Neural progenitor cell (in vitro differentiated cells): ENCODE results near the gene EPHB1. TPM values are rescaled to one million over a fixed set of nuclear protein-coding genes. Genes with fewer than 3 reads are reported as not detected.
"Not testable (repeated sequence)": the region's sequence is repeated elsewhere in the genome, so short reads cannot be mapped to it uniquely, and the experiment has no call there.

ENCODE experiments used
- DNase-seq: peaks from one replicate; pipeline ENCODE4 v3.0.0-alpha.2; 2016; ENCODE audit warnings: low spot score
- H2AFZ ChIP-seq: fragments of 200-600 bp; sonication (generic); replicated peaks from 2 replicates; pipeline ENCODE4 v1.6.1; 2016; ENCODE audit warnings: antibody characterized with exemption
- H3F3A ChIP-seq: fragments of 200-600 bp; sonication (generic); 2 replicates; pipeline ENCODE4 v1.6.1; 2016; ENCODE audit warnings: antibody characterized with exemption, low read depth
- H3K27ac ChIP-seq: fragments of 200-600 bp; sonication (generic); 2 replicates; pipeline ENCODE4 v1.5.1; 2016; ENCODE audit warnings: mild to moderate bottlenecking
- H3K27me3 ChIP-seq: fragments of 200-600 bp; sonication (generic); 2 replicates; pipeline ENCODE4 v1.6.1; 2016; ENCODE audit warnings: mild to moderate bottlenecking, moderate library complexity
- H3K36me3 ChIP-seq: fragments of 200-600 bp; sonication (generic); 2 replicates; pipeline ENCODE4 v1.5.1; 2016
- H3K4me1 ChIP-seq: fragments of 200-600 bp; sonication (generic); 2 replicates; pipeline ENCODE4 v1.6.1; 2016; ENCODE audit warnings: mixed run types
- H3K4me2 ChIP-seq: fragments of 200-600 bp; sonication (generic); 2 replicates; pipeline ENCODE4 v1.6.1; 2016
- H3K4me3 ChIP-seq: fragments of 200-600 bp; sonication (generic); 2 replicates; pipeline ENCODE4 v1.5.1; 2016
- H3K79me2 ChIP-seq: fragments of 200-600 bp; sonication (generic); 2 replicates; pipeline ENCODE4 v1.6.1; 2016; ENCODE audit warnings: low read depth
- H3K9ac ChIP-seq: fragments of 200-600 bp; sonication (generic); 2 replicates; pipeline ENCODE4 v1.6.1; 2016
- H3K9me3 ChIP-seq: fragments of 200-600 bp; sonication (generic); 2 replicates; pipeline ENCODE4 v1.5.1; 2016; ENCODE audit warnings: low read depth
- H4K20me1 ChIP-seq: fragments of 200-600 bp; sonication (generic); 2 replicates; pipeline ENCODE4 v1.6.1; 2016; ENCODE audit warnings: low read depth
- H3K27ac Mint-ChIP-seq: 3 replicates; pipeline ENCODE4 v1.8.0; 2021; ENCODE audit warnings: mixed read lengths
- H3K27me3 Mint-ChIP-seq: 2 replicates; pipeline ENCODE4 v1.8.0; 2022; ENCODE audit warnings: low read depth, mild to moderate bottlenecking, inconsistent platforms, moderate library complexity, mixed read lengths; ENCODE audit not compliant: insufficient read depth
- H3K36me3 Mint-ChIP-seq: 3 replicates; pipeline ENCODE4 v1.8.0; 2021; ENCODE audit warnings: mixed read lengths
- H3K4me1 Mint-ChIP-seq: 3 replicates; pipeline ENCODE4 v1.8.0; 2021; ENCODE audit warnings: mixed read lengths
- H3K4me3 Mint-ChIP-seq: 3 replicates; pipeline ENCODE4 v1.8.0; 2021; ENCODE audit warnings: mild to moderate bottlenecking, moderate library complexity, mixed read lengths
- H3K9me3 Mint-ChIP-seq: 3 replicates; pipeline ENCODE4 v1.8.0; 2020; ENCODE audit warnings: mixed read lengths
- EZH2 ChIP-seq: fragments of 200-600 bp; sonication (generic); IDR thresholded peaks from 2 replicates; pipeline ENCODE4 v1.6.1; 2017; ENCODE audit warnings: antibody characterized with exemption, mild to moderate bottlenecking, moderate library complexity
- EZH2phosphoT487 ChIP-seq: fragments of 200-600 bp; sonication (generic); IDR thresholded peaks from 2 replicates; pipeline ENCODE4 v1.6.1; 2017; ENCODE audit warnings: antibody characterized with exemption
- total RNA-seq: library from RNA; depleted of rRNA; stranded (reverse); fragments of >200 nt; gene quantifications from 2 replicates; pipeline ENCODE4 v1.2.3, GENCODE V29; 2015; ENCODE audit warnings: low replicate concordance
- TF ChIP-seq, protein P1 (sequence below): fragments of 200-600 bp; sonication (generic); IDR thresholded peaks from 2 replicates; pipeline ENCODE4 v1.5.1; 2017; ENCODE audit warnings: antibody characterized with exemption, mild to moderate bottlenecking

The EPHB1 gene
- total RNA-seq, 1 donor from 2014 or later, result 9.1 TPM

DNA sequence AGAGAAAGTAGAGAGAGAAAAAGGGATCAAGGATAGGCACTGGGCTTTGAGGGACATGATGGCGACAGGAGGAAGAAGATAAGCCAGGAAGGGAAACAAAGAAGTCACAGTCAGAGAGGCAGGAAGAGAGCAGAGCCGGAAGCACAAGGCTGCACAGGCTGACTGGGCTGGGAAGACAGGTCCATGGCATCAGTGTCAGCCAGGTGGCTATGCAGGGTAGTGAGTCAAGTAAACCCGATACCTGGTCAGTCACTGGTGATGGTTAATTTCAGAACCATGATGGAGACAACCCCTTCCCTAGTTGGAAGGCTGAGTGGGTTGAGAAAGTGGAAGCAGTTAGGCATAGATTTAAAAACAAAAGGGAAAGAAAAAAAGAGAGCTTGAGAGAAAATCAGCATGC lies 203.8 kb downstream of the EPHB1 start:
- H3K4me1 ChIP-seq, result no peaks in the 10 kb centered on the region
- Mint-ChIP-seq H3K4me1 (no peaks in the 10 kb centered on the region), H3K27me3 (no peaks in the 10 kb centered on the region)

DNA sequence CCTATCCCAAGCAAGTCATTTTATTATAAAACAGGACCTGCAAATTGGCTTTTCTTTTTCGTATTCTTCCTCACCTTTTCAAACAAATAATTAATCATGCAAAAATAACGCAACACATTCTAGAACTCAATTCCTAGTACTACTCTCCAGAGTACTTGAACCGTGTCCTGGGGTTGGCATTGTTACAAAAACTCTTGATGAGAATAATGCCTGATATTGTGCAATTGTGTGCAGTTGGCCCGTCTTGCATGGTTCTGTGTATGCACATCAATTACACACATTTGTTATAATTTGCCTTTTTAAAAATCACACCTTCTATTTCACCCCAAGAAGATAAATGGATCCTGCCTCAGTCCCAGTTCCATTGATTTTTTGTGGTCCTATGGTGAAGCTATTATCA lies 205.4 kb downstream of the EPHB1 start:
- H3K4me1 ChIP-seq, result no peaks in the 10 kb centered on the region
- Mint-ChIP-seq H3K9me3 (peaks cover 1% of the 10 kb centered on the region), H3K36me3 (peaks cover 2% of the 10 kb centered on the region), H3K4me3 (no peak overlapping the region), H3K4me1 (no peaks in the 10 kb centered on the region), H3K27me3 (no peaks in the 10 kb centered on the region), H3K27ac (no peak overlapping the region)
- no peak overlapping the region for H3K4me3 ChIP-seq
- no peaks in the 10 kb centered on the region for H4K20me1 ChIP-seq
- no peak overlapping the region for H2AFZ ChIP-seq
- no peak overlapping the region for H3K9ac ChIP-seq
- no peaks in the 10 kb centered on the region for H3K9me3 ChIP-seq
- no peaks in the 10 kb centered on the region for H3F3A ChIP-seq
- no peak overlapping the region for H3K4me2 ChIP-seq
- DNase-seq, result no peak
- no peaks in the 10 kb centered on the region for H3K36me3 ChIP-seq
- no peaks in the 10 kb centered on the region for H3K27me3 ChIP-seq
- no peak overlapping the region for H3K27ac ChIP-seq
- no peaks in the 10 kb centered on the region for H3K79me2 ChIP-seq
- TF ChIP-seq EZH2phosphoT487 (no peak), EZH2 (no peak)
- TF ChIP-seq, protein P1, sequence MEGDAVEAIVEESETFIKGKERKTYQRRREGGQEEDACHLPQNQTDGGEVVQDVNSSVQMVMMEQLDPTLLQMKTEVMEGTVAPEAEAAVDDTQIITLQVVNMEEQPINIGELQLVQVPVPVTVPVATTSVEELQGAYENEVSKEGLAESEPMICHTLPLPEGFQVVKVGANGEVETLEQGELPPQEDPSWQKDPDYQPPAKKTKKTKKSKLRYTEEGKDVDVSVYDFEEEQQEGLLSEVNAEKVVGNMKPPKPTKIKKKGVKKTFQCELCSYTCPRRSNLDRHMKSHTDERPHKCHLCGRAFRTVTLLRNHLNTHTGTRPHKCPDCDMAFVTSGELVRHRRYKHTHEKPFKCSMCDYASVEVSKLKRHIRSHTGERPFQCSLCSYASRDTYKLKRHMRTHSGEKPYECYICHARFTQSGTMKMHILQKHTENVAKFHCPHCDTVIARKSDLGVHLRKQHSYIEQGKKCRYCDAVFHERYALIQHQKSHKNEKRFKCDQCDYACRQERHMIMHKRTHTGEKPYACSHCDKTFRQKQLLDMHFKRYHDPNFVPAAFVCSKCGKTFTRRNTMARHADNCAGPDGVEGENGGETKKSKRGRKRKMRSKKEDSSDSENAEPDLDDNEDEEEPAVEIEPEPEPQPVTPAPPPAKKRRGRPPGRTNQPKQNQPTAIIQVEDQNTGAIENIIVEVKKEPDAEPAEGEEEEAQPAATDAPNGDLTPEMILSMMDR, result no peak

More for the DNA sequence above, 203.8 kb downstream of the EPHB1 start:
- no peak overlapping the region for H3K27ac Mint-ChIP-seq
- no peak overlapping the region for H3K4me3 ChIP-seq
- no peak overlapping the region for H2AFZ ChIP-seq
- no peaks in the 10 kb centered on the region for H3K36me3 ChIP-seq
- H3K9me3 Mint-ChIP-seq, result peaks cover under 1% of the 10 kb centered on the region
- no peak overlapping the region for H3K4me3 Mint-ChIP-seq
- H3K27ac ChIP-seq, result no peak overlapping the region
- TF ChIP-seq EZH2phosphoT487 (no peak), EZH2 (no peak)
- TF ChIP-seq, protein P1, result no peak
- no peak overlapping the region for H3K4me2 ChIP-seq
- no peaks in the 10 kb centered on the region for H3K27me3 ChIP-seq
- H3K36me3 Mint-ChIP-seq, result peaks cover 2% of the 10 kb centered on the region
- no peaks in the 10 kb centered on the region for H3K79me2 ChIP-seq
- H3F3A ChIP-seq, result no peaks in the 10 kb centered on the region
- no peaks in the 10 kb centered on the region for H3K9me3 ChIP-seq
- DNase-seq, result no peak
- no peak overlapping the region for H3K9ac ChIP-seq
- H4K20me1 ChIP-seq, result no peaks in the 10 kb centered on the region

DNA sequence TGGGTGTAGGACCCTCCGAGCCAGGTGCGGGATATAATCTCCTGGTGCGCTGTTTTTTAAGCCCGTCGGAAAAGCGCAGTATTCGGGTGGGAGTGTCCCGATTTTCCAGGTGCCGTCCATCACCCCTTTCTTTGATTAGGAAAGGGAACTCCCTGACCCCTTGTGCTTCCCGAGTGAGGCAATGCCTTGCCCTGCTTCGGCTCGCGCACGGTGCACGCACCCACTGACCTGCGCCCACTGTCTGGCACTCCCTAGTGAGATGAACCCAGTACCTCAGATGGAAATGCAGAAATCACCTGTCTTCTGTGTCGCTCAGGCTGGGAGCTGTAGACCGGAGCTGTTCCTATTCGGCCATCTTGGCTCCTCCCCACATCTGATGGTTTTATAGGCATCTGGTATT lies 210.6 kb downstream of the EPHB1 start:
- not testable (repeated sequence) for H3K9me3 ChIP-seq, H3K4me1 Mint-ChIP-seq, H3F3A ChIP-seq, H3K27me3 Mint-ChIP-seq, H2AFZ ChIP-seq, H3K4me3 Mint-ChIP-seq, H3K9ac ChIP-seq, H3K27me3 ChIP-seq, DNase-seq, H3K4me1 ChIP-seq, H3K4me2 ChIP-seq, H3K36me3 ChIP-seq, H3K27ac Mint-ChIP-seq, H3K4me3 ChIP-seq, H3K9me3 Mint-ChIP-seq, H3K36me3 Mint-ChIP-seq, H4K20me1 ChIP-seq, H3K27ac ChIP-seq, H3K79me2 ChIP-seq

DNA sequence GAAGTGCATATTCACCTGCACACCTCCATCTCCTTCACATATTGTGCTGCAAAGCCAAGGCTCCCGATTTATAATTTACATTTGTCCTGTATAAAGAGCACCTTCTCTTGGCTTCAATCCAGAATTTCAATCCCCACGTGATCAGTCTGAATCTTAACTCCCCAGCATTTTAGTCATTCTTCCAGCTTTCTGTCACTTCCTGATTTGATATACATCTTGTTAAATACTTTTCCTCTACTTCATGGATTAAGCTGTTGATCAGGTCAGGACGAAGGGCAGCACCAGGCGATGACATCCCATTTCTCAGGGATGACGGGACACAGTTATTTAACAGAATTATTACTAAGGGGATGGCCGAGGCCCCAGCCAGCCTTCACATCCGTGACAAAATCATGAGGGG lies 212.5 kb downstream of the EPHB1 start:
- peaks cover 6% of the 10 kb centered on the region for H3K9me3 Mint-ChIP-seq
- Histone ChIP-seq H3K27me3 (no peaks in the 10 kb centered on the region), H3K9me3 (no peaks in the 10 kb centered on the region), H3K4me2 (no peak overlapping the region), H3K79me2 (no peaks in the 10 kb centered on the region), H3K27ac (no peak overlapping the region), H3K4me1 (no peaks in the 10 kb centered on the region), H4K20me1 (no peaks in the 10 kb centered on the region), H3K36me3 (no peaks in the 10 kb centered on the region), H3K9ac (no peak overlapping the region), H3K4me3 (no peak overlapping the region), H2AFZ (no peak overlapping the region), H3F3A (no peaks in the 10 kb centered on the region)
- H3K27me3 Mint-ChIP-seq, result peaks cover 3% of the 10 kb centered on the region
- TF ChIP-seq EZH2 (no peak), EZH2phosphoT487 (no peak)
- TF ChIP-seq, protein P1, result no peak
- no peak overlapping the region for H3K27ac Mint-ChIP-seq
- peaks cover 7% of the 10 kb centered on the region for H3K36me3 Mint-ChIP-seq
- H3K4me3 Mint-ChIP-seq, result no peak overlapping the region
- H3K4me1 Mint-ChIP-seq, result no peaks in the 10 kb centered on the region
- DNase-seq, result no peak
